Smooth muscle cell (in vitro differentiated cells): ENCODE results near the gene APOL4. TPM values are rescaled to one million over a fixed set of nuclear protein-coding genes. Genes with fewer than 3 reads are reported as not detected.
"Not testable (repeated sequence)": the region's sequence is repeated elsewhere in the genome, so short reads cannot be mapped to it uniquely, and the experiment has no call there.

Source experiments
- DNase-seq: peaks from one replicate; lab custom pipeline; 2025; ENCODE audit not compliant: unreplicated experiment; lab: John Stamatoyannopoulos, UW
- H2AFZ ChIP-seq: fragments of 200-600 bp; sonication (generic); 2 replicates; pipeline ENCODE4 v1.6.0; 2016; ENCODE audit warnings: antibody characterized with exemption, low read depth, mild to moderate bottlenecking
- H3F3A ChIP-seq: fragments of 200-600 bp; sonication (generic); 2 replicates; pipeline ENCODE4 v1.6.0; 2017; ENCODE audit warnings: antibody characterized with exemption, low read depth
- H3K27ac ChIP-seq: fragments of 200-600 bp; sonication (generic); 2 replicates; pipeline ENCODE4 v1.5.1; 2016; ENCODE audit warnings: low read depth, mild to moderate bottlenecking
- H3K27me3 ChIP-seq: fragments of 200-600 bp; sonication (generic); 2 replicates; pipeline ENCODE4 v1.6.1; 2016; ENCODE audit warnings: low read depth, mild to moderate bottlenecking
- H3K36me3 ChIP-seq: fragments of 200-600 bp; sonication (generic); 2 replicates; pipeline ENCODE4 v1.5.1; 2016; ENCODE audit warnings: low read depth
- H3K4me1 ChIP-seq: fragments of 200-600 bp; sonication (generic); 2 replicates; pipeline ENCODE4 v1.5.1; 2016; ENCODE audit warnings: low read depth
- H3K4me2 ChIP-seq: fragments of 200-600 bp; sonication (generic); 2 replicates; pipeline ENCODE4 v1.6.0; 2016; ENCODE audit warnings: mild to moderate bottlenecking
- H3K4me3 ChIP-seq: fragments of 200-600 bp; sonication (generic); 2 replicates; pipeline ENCODE4 v1.5.1; 2016; ENCODE audit warnings: mild to moderate bottlenecking
- H3K79me2 ChIP-seq: fragments of 200-600 bp; sonication (generic); 2 replicates; pipeline ENCODE4 v1.6.0; 2016; ENCODE audit warnings: low read depth, mild to moderate bottlenecking
- H3K9ac ChIP-seq: fragments of 200-600 bp; sonication (generic); 2 replicates; pipeline ENCODE4 v1.6.0; 2016; ENCODE audit warnings: low read depth
- H3K9me3 ChIP-seq: fragments of 200-600 bp; sonication (generic); replicated peaks from 2 replicates; pipeline ENCODE4 v1.5.1; 2016; ENCODE audit warnings: low read depth
- H4K20me1 ChIP-seq: fragments of 200-600 bp; sonication (generic); 2 replicates; pipeline ENCODE4 v1.6.0; 2016; ENCODE audit warnings: low read depth
- WGBS: methylation state at CpG from one replicate; pipeline ENCODE4 v1.1.7; 2016; ENCODE audit warnings: low lambda C conversion rate; 5-methylcytosine and 5-hydroxymethylcytosine counted together
- polyA plus RNA-seq: library from polyadenylated mRNA; unstranded; fragments of >200 nt; fragmentation: Nextera tagmentation; extraction: Ambion mirVana; gene quantifications from 2 replicates; pipeline ENCODE4 v1.2.1, GENCODE V29; 2016
- total RNA-seq: library from RNA; depleted of rRNA; stranded (reverse); fragments of >200 nt; gene quantifications from 2 replicates; pipeline ENCODE4 v1.2.3, GENCODE V29; 2014
- TF ChIP-seq, protein P1 (sequence below): fragments of 200-600 bp; sonication (generic); IDR thresholded peaks from 2 replicates; pipeline ENCODE4 v1.5.1; 2017; ENCODE audit warnings: borderline replicate concordance, mild to moderate bottlenecking, antibody characterized with exemption; ENCODE audit not compliant: insufficient read depth, poor library complexity, severe bottlenecking

The APOL4 gene
- total and polyA plus RNA-seq, 2 experiments from 2014 or later = 0.40 TPM; not detected in 1

GRCh38 chr22:36193171-36193570 lies 8.4 kb downstream of the APOL4 start:
- Histone ChIP-seq H3K4me1 (peaks cover 24% of the 10 kb centered on the region), H2AFZ (no peak overlapping the region)
- TF ChIP-seq, protein P1, sequence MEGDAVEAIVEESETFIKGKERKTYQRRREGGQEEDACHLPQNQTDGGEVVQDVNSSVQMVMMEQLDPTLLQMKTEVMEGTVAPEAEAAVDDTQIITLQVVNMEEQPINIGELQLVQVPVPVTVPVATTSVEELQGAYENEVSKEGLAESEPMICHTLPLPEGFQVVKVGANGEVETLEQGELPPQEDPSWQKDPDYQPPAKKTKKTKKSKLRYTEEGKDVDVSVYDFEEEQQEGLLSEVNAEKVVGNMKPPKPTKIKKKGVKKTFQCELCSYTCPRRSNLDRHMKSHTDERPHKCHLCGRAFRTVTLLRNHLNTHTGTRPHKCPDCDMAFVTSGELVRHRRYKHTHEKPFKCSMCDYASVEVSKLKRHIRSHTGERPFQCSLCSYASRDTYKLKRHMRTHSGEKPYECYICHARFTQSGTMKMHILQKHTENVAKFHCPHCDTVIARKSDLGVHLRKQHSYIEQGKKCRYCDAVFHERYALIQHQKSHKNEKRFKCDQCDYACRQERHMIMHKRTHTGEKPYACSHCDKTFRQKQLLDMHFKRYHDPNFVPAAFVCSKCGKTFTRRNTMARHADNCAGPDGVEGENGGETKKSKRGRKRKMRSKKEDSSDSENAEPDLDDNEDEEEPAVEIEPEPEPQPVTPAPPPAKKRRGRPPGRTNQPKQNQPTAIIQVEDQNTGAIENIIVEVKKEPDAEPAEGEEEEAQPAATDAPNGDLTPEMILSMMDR = no peak

GRCh38 chr22:36192542-36192941 lies 9.1 kb downstream of the APOL4 start:
- Histone ChIP-seq H3K79me2 (no peaks in the 10 kb centered on the region), H3K4me2 (no peak overlapping the region), H3K27ac (no peak overlapping the region), H3K36me3 (no peaks in the 10 kb centered on the region), H3K9ac (no peak overlapping the region), H2AFZ (no peak overlapping the region), H3K4me3 (no peak overlapping the region), H3K4me1 (peaks cover 18% of the 10 kb centered on the region), H3K9me3 (no peaks in the 10 kb centered on the region), H3K27me3 (no peaks in the 10 kb centered on the region), H3F3A (peaks cover 4% of the 10 kb centered on the region), H4K20me1 (no peaks in the 10 kb centered on the region)
- 80% methylated on average over 4 of the region's 4 CpGs for WGBS
- TF ChIP-seq, protein P1 = no peak
- no peak for DNase-seq

More at GRCh38 chr22:36193171-36193570, 8.4 kb downstream of the APOL4 start:
- no peak overlapping the region for H3K4me3 ChIP-seq
- DNase-seq = no peak
- 93% methylated on average over 3 of the region's 3 CpGs for WGBS
- H3F3A ChIP-seq = peaks cover 4% of the 10 kb centered on the region
- no peaks in the 10 kb centered on the region for H4K20me1 ChIP-seq
- H3K27ac ChIP-seq = no peak overlapping the region
- no peaks in the 10 kb centered on the region for H3K36me3 ChIP-seq
- H3K27me3 ChIP-seq = no peaks in the 10 kb centered on the region
- no peaks in the 10 kb centered on the region for H3K9me3 ChIP-seq
- H3K4me2 ChIP-seq = no peak overlapping the region
- H3K9ac ChIP-seq = no peak overlapping the region
- H3K79me2 ChIP-seq = no peaks in the 10 kb centered on the region

DNA sequence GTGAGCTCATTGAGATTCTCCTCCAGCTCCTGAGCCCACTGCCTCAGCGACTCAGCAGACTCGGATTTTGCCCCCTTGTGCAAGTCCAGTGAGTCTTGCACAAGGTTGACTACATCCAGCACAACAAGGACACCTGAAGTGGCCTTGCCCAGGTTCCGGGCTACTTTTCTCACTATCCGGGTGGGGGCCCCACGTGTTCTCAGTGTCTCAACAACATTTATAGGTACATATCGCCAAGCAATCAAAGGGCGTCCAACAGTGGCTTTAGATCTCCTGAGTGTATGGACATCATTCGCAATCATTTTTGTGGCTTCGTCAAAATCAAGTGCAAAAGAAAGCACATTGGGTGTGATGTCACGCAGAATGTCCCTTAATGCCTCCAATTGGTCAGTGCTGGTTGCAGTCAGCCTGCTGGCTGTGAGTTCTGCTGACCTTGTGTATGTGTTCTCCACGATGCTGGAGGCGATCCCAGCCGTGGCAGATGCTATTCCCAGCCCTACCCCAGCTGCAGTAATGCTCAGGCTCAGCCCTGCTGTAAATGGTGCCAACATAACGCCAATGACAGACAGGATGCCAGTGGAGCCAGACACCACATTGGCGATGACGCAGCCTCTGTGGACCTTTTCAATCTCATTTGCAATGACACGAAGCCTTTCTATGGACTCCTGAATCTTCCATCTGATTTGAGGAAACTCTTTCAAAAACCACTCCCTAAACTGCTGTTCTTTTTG lies 10.3 kb downstream of the APOL4 start:
- no peak for DNase-seq
- H3F3A ChIP-seq = peaks cover 4% of the 10 kb centered on the region
- H4K20me1 ChIP-seq = no peaks in the 10 kb centered on the region
- no peaks in the 10 kb centered on the region for H3K36me3 ChIP-seq
- TF ChIP-seq, protein P1 = no peak
- H2AFZ ChIP-seq = no peak overlapping the region
- H3K4me2 ChIP-seq = no peak overlapping the region
- H3K27me3 ChIP-seq = no peaks in the 10 kb centered on the region
- H3K79me2 ChIP-seq = no peaks in the 10 kb centered on the region
- no peak overlapping the region for H3K9ac ChIP-seq
- no peak overlapping the region for H3K27ac ChIP-seq
- WGBS = 95% methylated on average over 17 of the region's 17 CpGs
- H3K9me3 ChIP-seq = no peaks in the 10 kb centered on the region
- H3K4me3 ChIP-seq = no peak overlapping the region
- H3K4me1 ChIP-seq = peaks cover 6% of the 10 kb centered on the region

- H3K4me3 ChIP-seq = not testable (repeated sequence)
These were observed 13.7 kb downstream of the APOL4 start for GRCh38 chr22:36187862-36188261.

More at GRCh38 chr22:36187862-36188261, 13.7 kb downstream of the APOL4 start:
- not testable (repeated sequence) for H3K9me3 ChIP-seq, DNase-seq, H2AFZ ChIP-seq, H3K36me3 ChIP-seq, H3K4me2 ChIP-seq, H3K9ac ChIP-seq, H3K27ac ChIP-seq, H3K79me2 ChIP-seq, H3F3A ChIP-seq, H3K27me3 ChIP-seq, H3K4me1 ChIP-seq, H4K20me1 ChIP-seq
- 88% methylated on average over 3 of the region's 6 CpGs for WGBS
